H9 (cell line): ENCODE data around the gene RBBP9. TPM values are rescaled to one million over a fixed set of nuclear protein-coding genes. Genes with fewer than 3 reads are reported as not detected.

Source experiments
- DNase-seq: peaks from one replicate; pipeline ENCODE4 v3.0.0-alpha.2; 2017
- H2AFZ ChIP-seq: one replicate; pipeline ENCODE4 v1.6.1; 2013; ENCODE audit warnings: mild to moderate bottlenecking, low read length, control low read depth, moderate library complexity
- H2AK5ac ChIP-seq: 2 replicates; pipeline ENCODE4 v1.6.1; 2013; ENCODE audit warnings: low read length, control low read depth, mixed read lengths; ENCODE audit not compliant: insufficient read length
- H2BK120ac ChIP-seq: one replicate; pipeline ENCODE4 v1.6.1; 2013; ENCODE audit warnings: low read depth, mild to moderate bottlenecking, low read length, control low read depth, inconsistent platforms; ENCODE audit not compliant: poor library complexity, severe bottlenecking
- H2BK12ac ChIP-seq: 2 replicates; pipeline ENCODE4 v1.6.1; 2013; ENCODE audit warnings: low read length, control low read depth, mixed read lengths, low read depth; ENCODE audit not compliant: insufficient read length
- H2BK15ac ChIP-seq: 2 replicates; pipeline ENCODE4 v1.6.1; 2013; ENCODE audit warnings: low read depth, low read length, control low read depth
- H2BK20ac ChIP-seq: one replicate; pipeline ENCODE4 v1.6.1; 2013; ENCODE audit warnings: low read depth, mild to moderate bottlenecking, low read length, control low read depth, inconsistent platforms; ENCODE audit not compliant: poor library complexity, severe bottlenecking
- H2BK5ac ChIP-seq: 2 replicates; pipeline ENCODE4 v1.6.1; 2013; ENCODE audit warnings: low read length, control low read depth, mixed read lengths; ENCODE audit not compliant: insufficient read length
- H3K14ac ChIP-seq: 2 replicates; pipeline ENCODE4 v1.6.1; 2013; ENCODE audit warnings: low read length, control low read depth; ENCODE audit not compliant: insufficient read depth
- H3K18ac ChIP-seq: 2 replicates; pipeline ENCODE4 v1.6.1; 2013; ENCODE audit warnings: low read depth, mild to moderate bottlenecking, mixed read lengths, low read length, control low read depth; ENCODE audit not compliant: insufficient read length
- H3K23ac ChIP-seq: 2 replicates; pipeline ENCODE4 v1.6.1; 2013; ENCODE audit warnings: low read length, control low read depth, mixed read lengths, low read depth; ENCODE audit not compliant: insufficient read length
- H3K23me2 ChIP-seq: 2 replicates; pipeline ENCODE4 v1.6.1; 2013; ENCODE audit warnings: low read depth, mild to moderate bottlenecking, mixed read lengths, low read length, control low read depth; ENCODE audit not compliant: insufficient read length, poor library complexity, severe bottlenecking
- H3K27ac ChIP-seq: 2 replicates; pipeline ENCODE4 v1.5.1; 2013; ENCODE audit warnings: low read length, control low read depth, mixed read lengths, low read depth; ENCODE audit not compliant: insufficient read length
- H3K27me3 ChIP-seq: 2 replicates; pipeline ENCODE4 v1.6.1; 2013; ENCODE audit warnings: low read length, control low read depth, inconsistent platforms; ENCODE audit not compliant: insufficient read depth
- H3K4ac ChIP-seq: 2 replicates; pipeline ENCODE4 v1.6.1; 2013; ENCODE audit warnings: low read depth, mild to moderate bottlenecking, control low read depth, inconsistent platforms, low read length, moderate library complexity
- H3K4me1 ChIP-seq: 2 replicates; pipeline ENCODE4 v1.6.1; 2013; ENCODE audit warnings: low read length, control low read depth, inconsistent platforms; ENCODE audit not compliant: insufficient read depth
- H3K4me2 ChIP-seq: 2 replicates; pipeline ENCODE4 v1.6.1; 2013; ENCODE audit warnings: low read length, control low read depth, mixed read lengths; ENCODE audit not compliant: insufficient read length, insufficient read depth
- H3K56ac ChIP-seq: 2 replicates; pipeline ENCODE4 v1.6.1; 2013; ENCODE audit warnings: low read depth, mild to moderate bottlenecking, mixed read lengths, low read length, control low read depth; ENCODE audit not compliant: insufficient read length
- H3K79me1 ChIP-seq: 2 replicates; pipeline ENCODE4 v1.6.1; 2013; ENCODE audit warnings: low read depth, mild to moderate bottlenecking, moderate library complexity, low read length, control low read depth, inconsistent platforms; ENCODE audit not compliant: insufficient read depth, poor library complexity, severe bottlenecking
- H3K79me2 ChIP-seq: 2 replicates; pipeline ENCODE4 v1.6.1; 2013; ENCODE audit warnings: low read length, control low read depth, inconsistent platforms; ENCODE audit not compliant: insufficient read depth
- H3K9ac ChIP-seq: 2 replicates; pipeline ENCODE4 v1.6.1; 2013; ENCODE audit warnings: low read length, control low read depth, mixed read lengths; ENCODE audit not compliant: insufficient read length; ENCODE audit errors: extremely low read depth
- H3K9me3 ChIP-seq: one replicate; pipeline ENCODE4 v1.6.1; 2013; ENCODE audit warnings: low read depth, low read length, inconsistent platforms; ENCODE audit not compliant: control insufficient read depth
- H3T11ph ChIP-seq: one replicate; pipeline ENCODE4 v1.6.1; 2013; ENCODE audit warnings: mild to moderate bottlenecking, low read length, control low read depth, inconsistent platforms
- H4K20me1 ChIP-seq: one replicate; pipeline ENCODE4 v1.6.1; 2013; ENCODE audit not compliant: control insufficient read depth, insufficient read length, insufficient read depth
- H4K5ac ChIP-seq: 2 replicates; pipeline ENCODE4 v1.6.1; 2013; ENCODE audit warnings: low read depth, mild to moderate bottlenecking, mixed read lengths, low read length, control low read depth; ENCODE audit not compliant: insufficient read length
- H4K8ac ChIP-seq: replicated peaks from 2 replicates; pipeline ENCODE4 v1.6.1; 2013; ENCODE audit warnings: low read length, control low read depth, mixed read lengths, low read depth; ENCODE audit not compliant: insufficient read length
- H4K91ac ChIP-seq: 2 replicates; pipeline ENCODE4 v1.6.1; 2013; ENCODE audit warnings: low read depth, mild to moderate bottlenecking, moderate library complexity, mixed read lengths, low read length, control low read depth; ENCODE audit not compliant: insufficient read length
- H3K27ac Mint-ChIP-seq, 3 experiments: 2 replicates in 2 of 3; 3 replicates in 1 of 3; pipeline ENCODE4 v1.8.0; 2020 to 2021; ENCODE audit warnings: mixed read lengths in 3 of 3, mild to moderate bottlenecking in 1 of 3, moderate library complexity in 1 of 3
- H3K27me3 Mint-ChIP-seq: 2 replicates; pipeline ENCODE4 v1.8.0; 2021; ENCODE audit warnings: low read depth, mild to moderate bottlenecking, moderate library complexity, mixed read lengths
- H3K36me3 Mint-ChIP-seq, 3 experiments: 2 replicates in 2 of 3; 3 replicates in 1 of 3; pipeline ENCODE4 v1.8.0; 2020 to 2021; ENCODE audit warnings: low read depth in 3 of 3, mixed read lengths in 3 of 3; ENCODE audit not compliant: insufficient read depth in 1 of 3
- H3K4me1 Mint-ChIP-seq, 2 experiments: 2 replicates each; pipeline ENCODE4 v1.8.0; 2020; ENCODE audit warnings: mixed read lengths in 2 of 2
- H3K4me3 Mint-ChIP-seq, 2 experiments: 2 replicates in 1 of 2; 3 replicates in 1 of 2; pipeline ENCODE4 v1.8.0; 2020 to 2021; ENCODE audit warnings: mild to moderate bottlenecking in 2 of 2, mixed read lengths in 2 of 2, moderate library complexity in 1 of 2
- H3K9me3 Mint-ChIP-seq, 2 experiments: 2 replicates in 1 of 2; 3 replicates in 1 of 2; pipeline ENCODE4 v1.8.0; 2020; ENCODE audit warnings: mild to moderate bottlenecking in 2 of 2, mixed read lengths in 2 of 2, moderate library complexity in 1 of 2
- WGBS: extraction: QIAGEN DNeasy Blood & Tissue Kit; methylation state at CpG from one replicate; pipeline ENCODE4 v1.1.7; 2013; ENCODE audit warnings: missing lambda C conversion rate, low lambda C conversion rate, mixed read lengths; ENCODE audit not compliant: insufficient read length; ENCODE audit errors: extremely low coverage; 5-methylcytosine and 5-hydroxymethylcytosine counted together
- total RNA-seq: library from RNA; stranded (reverse); gene quantifications from 2 replicates; pipeline ENCODE4 v1.2.1, GENCODE V29; 2021
- TF ChIP-seq, protein P1 (sequence below): fragments of 200-600 bp; sonication (generic); conservative IDR thresholded peaks from 3 replicates; pipeline ENCODE4 v1.8.0; 2021; ENCODE audit warnings: antibody characterized with exemption, mild to moderate bottlenecking

RBBP9 gene
- total RNA-seq, 1 experiment from 2014 or later, result 12.0 TPM

DNA sequence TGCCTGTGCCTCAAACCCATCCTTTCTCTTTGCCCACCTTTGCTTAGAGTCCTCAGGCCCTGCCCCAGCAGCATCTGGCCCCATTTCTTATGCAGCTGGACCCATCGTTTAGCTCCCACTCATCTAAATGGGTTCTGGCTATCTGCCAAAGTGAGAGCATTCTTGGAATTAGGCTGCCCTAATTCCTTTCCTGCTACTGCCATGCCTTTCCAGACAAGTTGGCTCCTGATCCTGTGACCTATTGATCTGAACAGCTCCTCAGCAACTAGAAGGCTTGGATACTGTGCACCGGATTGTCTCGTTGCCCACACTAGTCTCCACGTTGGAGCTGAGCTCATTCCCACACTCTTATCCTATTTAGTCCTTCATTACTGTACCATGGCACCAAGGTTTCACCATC, 53.1 kb downstream of the RBBP9 start:
- no peak overlapping the region for H3K27ac ChIP-seq
- no peak overlapping the region for H3K56ac ChIP-seq
- no peak overlapping the region for H4K91ac ChIP-seq
- no peak overlapping the region for H3K18ac ChIP-seq
- H3K4ac ChIP-seq, result no peak overlapping the region
- no CpG with 5 or more reads among the region's 4 CpGs for WGBS
- no peak overlapping the region for H2BK15ac ChIP-seq
- H2BK5ac ChIP-seq, result no peak overlapping the region
- Mint-ChIP-seq H3K4me3 (no peak overlapping the region), H3K27ac (no peak overlapping the region), H3K27me3 (no peaks in the 10 kb centered on the region), H3K9me3 (no peaks in the 10 kb centered on the region), H3K4me1 (no peaks in the 10 kb centered on the region), H3K36me3 (peaks cover 0 to 5% (median 0%) of the 10 kb centered on the region in 3 experiments; a peak in 2 of 7 replicates)
- H3K14ac ChIP-seq, result no peak overlapping the region
- H2BK20ac ChIP-seq, result no peak overlapping the region
- H3K9ac ChIP-seq, result no peak overlapping the region
- TF ChIP-seq, protein P1, sequence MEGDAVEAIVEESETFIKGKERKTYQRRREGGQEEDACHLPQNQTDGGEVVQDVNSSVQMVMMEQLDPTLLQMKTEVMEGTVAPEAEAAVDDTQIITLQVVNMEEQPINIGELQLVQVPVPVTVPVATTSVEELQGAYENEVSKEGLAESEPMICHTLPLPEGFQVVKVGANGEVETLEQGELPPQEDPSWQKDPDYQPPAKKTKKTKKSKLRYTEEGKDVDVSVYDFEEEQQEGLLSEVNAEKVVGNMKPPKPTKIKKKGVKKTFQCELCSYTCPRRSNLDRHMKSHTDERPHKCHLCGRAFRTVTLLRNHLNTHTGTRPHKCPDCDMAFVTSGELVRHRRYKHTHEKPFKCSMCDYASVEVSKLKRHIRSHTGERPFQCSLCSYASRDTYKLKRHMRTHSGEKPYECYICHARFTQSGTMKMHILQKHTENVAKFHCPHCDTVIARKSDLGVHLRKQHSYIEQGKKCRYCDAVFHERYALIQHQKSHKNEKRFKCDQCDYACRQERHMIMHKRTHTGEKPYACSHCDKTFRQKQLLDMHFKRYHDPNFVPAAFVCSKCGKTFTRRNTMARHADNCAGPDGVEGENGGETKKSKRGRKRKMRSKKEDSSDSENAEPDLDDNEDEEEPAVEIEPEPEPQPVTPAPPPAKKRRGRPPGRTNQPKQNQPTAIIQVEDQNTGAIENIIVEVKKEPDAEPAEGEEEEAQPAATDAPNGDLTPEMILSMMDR, result no peak
- no peaks in the 10 kb centered on the region for H4K20me1 ChIP-seq
- no peaks in the 10 kb centered on the region for H3K79me1 ChIP-seq
- no peaks in the 10 kb centered on the region for H3K4me1 ChIP-seq
- peak overlapping the region; percentile 37 for H3K23ac ChIP-seq
- no peak overlapping the region for H2BK120ac ChIP-seq
- H3K9me3 ChIP-seq, result no peaks in the 10 kb centered on the region
- H3T11ph ChIP-seq, result no peak overlapping the region
- no peak for DNase-seq
- H3K27me3 ChIP-seq, result no peaks in the 10 kb centered on the region
- H2AFZ ChIP-seq, result no peak overlapping the region
- H3K79me2 ChIP-seq, result no peaks in the 10 kb centered on the region
- no peak overlapping the region for H3K4me2 ChIP-seq
- no peak overlapping the region for H4K5ac ChIP-seq
- H3K23me2 ChIP-seq, result no peaks in the 10 kb centered on the region
- H2AK5ac ChIP-seq, result no peak overlapping the region
- no peak overlapping the region for H4K8ac ChIP-seq
- H2BK12ac ChIP-seq, result no peak overlapping the region
